HEK293 (cell line): ENCODE data around the gene SCYL1.

ENCODE experiments used
- GFI1B ChIP-seq: fragments of 450-650 bp; formaldehyde crosslinking; IDR thresholded peaks from 2 replicates; pipeline ENCODE4 v1.5.1; 2016; ENCODE audit warnings: missing biosample characterization, missing genetic modification characterization
- HOXA7 ChIP-seq: sonication (generic); formaldehyde crosslinking; IDR thresholded peaks from 2 replicates; pipeline ENCODE4 v1.8.1; 2022; ENCODE audit warnings: missing genetic modification reagents, borderline replicate concordance
- KLF10 ChIP-seq: fragments of 450-650 bp; IDR thresholded peaks from 2 replicates; pipeline ENCODE4 v1.5.1; 2018; ENCODE audit warnings: missing biosample characterization, mild to moderate bottlenecking, missing genetic modification characterization
- MEIS1 ChIP-seq: sonication (generic); formaldehyde crosslinking; IDR thresholded peaks from 2 replicates; pipeline ENCODE4 v1.8.1; 2022; ENCODE audit warnings: missing genetic modification reagents, mild to moderate bottlenecking, borderline replicate concordance
- SP2 ChIP-seq: fragments of 450-650 bp; formaldehyde crosslinking; IDR thresholded peaks from 2 replicates; pipeline ENCODE4 v1.5.1; 2016; ENCODE audit warnings: missing biosample characterization, missing genetic modification characterization
- SP3 ChIP-seq: fragments of 450-650 bp; formaldehyde crosslinking; IDR thresholded peaks from 2 replicates; pipeline ENCODE4 v1.5.1; 2016; ENCODE audit warnings: missing biosample characterization, missing genetic modification characterization
- ZBTB8A ChIP-seq: fragments of 450-650 bp; formaldehyde crosslinking; IDR thresholded peaks from 2 replicates; pipeline ENCODE4 v1.5.1; 2016; ENCODE audit warnings: missing biosample characterization, missing genetic modification characterization
- ZNF132 ChIP-seq: fragments of 450-650 bp; formaldehyde crosslinking; IDR thresholded peaks from 2 replicates; pipeline ENCODE4 v1.5.1; 2017; ENCODE audit warnings: missing biosample characterization, missing genetic modification characterization, borderline replicate concordance
- ZNF133 ChIP-seq: fragments of 450-650 bp; formaldehyde crosslinking; IDR thresholded peaks from 2 replicates; pipeline ENCODE4 v1.5.1; 2016; ENCODE audit warnings: missing biosample characterization, missing genetic modification characterization
- ZNF148 ChIP-seq: fragments of 450-650 bp; formaldehyde crosslinking; IDR thresholded peaks from 2 replicates; pipeline ENCODE4 v1.5.0; 2017; ENCODE audit warnings: missing biosample characterization, missing genetic modification characterization, borderline replicate concordance
- ZNF19 ChIP-seq: fragments of 450-650 bp; formaldehyde crosslinking; IDR thresholded peaks from 2 replicates; pipeline ENCODE4; 2016; ENCODE audit warnings: missing biosample characterization, missing genetic modification characterization, low read depth
- ZNF248 ChIP-seq: fragments of 450-650 bp; formaldehyde crosslinking; IDR thresholded peaks from 2 replicates; pipeline ENCODE4 v1.5.1; 2017; ENCODE audit warnings: missing biosample characterization, missing genetic modification characterization
- ZNF311 ChIP-seq: fragments of 450-650 bp; formaldehyde crosslinking; IDR thresholded peaks from 2 replicates; pipeline ENCODE4 v1.5.1; 2017; ENCODE audit warnings: missing biosample characterization, missing genetic modification characterization, borderline replicate concordance
- ZNF324 ChIP-seq: fragments of 450-650 bp; formaldehyde crosslinking; IDR thresholded peaks from 2 replicates; pipeline ENCODE4 v1.5.1; 2016; ENCODE audit warnings: missing biosample characterization, missing genetic modification characterization
- ZNF37A ChIP-seq: fragments of 450-650 bp; IDR thresholded peaks from 2 replicates; pipeline ENCODE4 v1.5.1; 2018; ENCODE audit warnings: missing biosample characterization, missing genetic modification characterization
- ZNF449 ChIP-seq: fragments of 450-650 bp; formaldehyde crosslinking; IDR thresholded peaks from 2 replicates; pipeline ENCODE4 v1.5.1; 2017; ENCODE audit warnings: missing biosample characterization, mild to moderate bottlenecking, missing genetic modification characterization, moderate library complexity
- ZNF510 ChIP-seq: fragments of 450-650 bp; formaldehyde crosslinking; IDR thresholded peaks from 2 replicates; pipeline ENCODE4 v1.5.1; 2018; ENCODE audit warnings: mild to moderate bottlenecking, missing genetic modification characterization, missing biosample characterization; ENCODE audit not compliant: insufficient replicate concordance
- ZNF521 ChIP-seq: fragments of 450-650 bp; formaldehyde crosslinking; IDR thresholded peaks from 2 replicates; pipeline ENCODE4 v1.5.1; 2017; ENCODE audit warnings: missing biosample characterization, mild to moderate bottlenecking, missing genetic modification characterization
- ZNF548 ChIP-seq: fragments of 450-650 bp; formaldehyde crosslinking; IDR thresholded peaks from 2 replicates; pipeline ENCODE4 v1.5.1; 2016; ENCODE audit warnings: missing biosample characterization, missing genetic modification characterization
- ZNF639 ChIP-seq: fragments of 450-650 bp; formaldehyde crosslinking; IDR thresholded peaks from 2 replicates; pipeline ENCODE4 v1.5.1; 2016; ENCODE audit warnings: missing biosample characterization, missing genetic modification characterization
- ZNF670 ChIP-seq: fragments of 450-650 bp; formaldehyde crosslinking; IDR thresholded peaks from 2 replicates; pipeline ENCODE4 v1.5.1; 2016; ENCODE audit warnings: missing biosample characterization, missing genetic modification characterization, low read depth
- ZNF692 ChIP-seq: fragments of 450-650 bp; formaldehyde crosslinking; IDR thresholded peaks from 2 replicates; pipeline ENCODE4 v1.5.1; 2016; ENCODE audit warnings: missing biosample characterization, missing genetic modification characterization
- TF ChIP-seq, protein P1 (sequence below): fragments of 450-650 bp; formaldehyde crosslinking; IDR thresholded peaks from 2 replicates; pipeline ENCODE4 v1.5.1; 2016; ENCODE audit warnings: missing biosample characterization, missing genetic modification characterization
- TF ChIP-seq, protein P2 (sequence below): fragments of 450-650 bp; formaldehyde crosslinking; IDR thresholded peaks from 2 replicates; pipeline ENCODE4 v1.5.1; 2016; ENCODE audit warnings: missing biosample characterization, missing genetic modification characterization
- TF ChIP-seq, protein P3 (sequence below): fragments of 450-650 bp; formaldehyde crosslinking; IDR thresholded peaks from 2 replicates; pipeline ENCODE4 v1.5.1; 2016; ENCODE audit warnings: missing biosample characterization, missing genetic modification characterization

SCYL1 gene

GRCh38 chr11:65572356-65573051, 47.6 kb downstream of the SCYL1 start, which contains the start of gene FAM89B (continued):
- TF ChIP-seq ZNF133, result no peak
- no peak for TF ChIP-seq ZNF148 (tag by site-specific recombination)
- TF ChIP-seq GFI1B (tag by site-specific recombination), result no peak
- no peak for TF ChIP-seq ZNF37A (tag by site-specific recombination)
- no peak for TF ChIP-seq HOXA7 (CRISPR knock-in tag)
- no peak for TF ChIP-seq ZNF19 (tag by site-specific recombination)
- TF ChIP-seq ZNF132 (tag by site-specific recombination), result no peak
- no peak for TF ChIP-seq ZNF510 (tag by site-specific recombination)
- TF ChIP-seq, protein P1, sequence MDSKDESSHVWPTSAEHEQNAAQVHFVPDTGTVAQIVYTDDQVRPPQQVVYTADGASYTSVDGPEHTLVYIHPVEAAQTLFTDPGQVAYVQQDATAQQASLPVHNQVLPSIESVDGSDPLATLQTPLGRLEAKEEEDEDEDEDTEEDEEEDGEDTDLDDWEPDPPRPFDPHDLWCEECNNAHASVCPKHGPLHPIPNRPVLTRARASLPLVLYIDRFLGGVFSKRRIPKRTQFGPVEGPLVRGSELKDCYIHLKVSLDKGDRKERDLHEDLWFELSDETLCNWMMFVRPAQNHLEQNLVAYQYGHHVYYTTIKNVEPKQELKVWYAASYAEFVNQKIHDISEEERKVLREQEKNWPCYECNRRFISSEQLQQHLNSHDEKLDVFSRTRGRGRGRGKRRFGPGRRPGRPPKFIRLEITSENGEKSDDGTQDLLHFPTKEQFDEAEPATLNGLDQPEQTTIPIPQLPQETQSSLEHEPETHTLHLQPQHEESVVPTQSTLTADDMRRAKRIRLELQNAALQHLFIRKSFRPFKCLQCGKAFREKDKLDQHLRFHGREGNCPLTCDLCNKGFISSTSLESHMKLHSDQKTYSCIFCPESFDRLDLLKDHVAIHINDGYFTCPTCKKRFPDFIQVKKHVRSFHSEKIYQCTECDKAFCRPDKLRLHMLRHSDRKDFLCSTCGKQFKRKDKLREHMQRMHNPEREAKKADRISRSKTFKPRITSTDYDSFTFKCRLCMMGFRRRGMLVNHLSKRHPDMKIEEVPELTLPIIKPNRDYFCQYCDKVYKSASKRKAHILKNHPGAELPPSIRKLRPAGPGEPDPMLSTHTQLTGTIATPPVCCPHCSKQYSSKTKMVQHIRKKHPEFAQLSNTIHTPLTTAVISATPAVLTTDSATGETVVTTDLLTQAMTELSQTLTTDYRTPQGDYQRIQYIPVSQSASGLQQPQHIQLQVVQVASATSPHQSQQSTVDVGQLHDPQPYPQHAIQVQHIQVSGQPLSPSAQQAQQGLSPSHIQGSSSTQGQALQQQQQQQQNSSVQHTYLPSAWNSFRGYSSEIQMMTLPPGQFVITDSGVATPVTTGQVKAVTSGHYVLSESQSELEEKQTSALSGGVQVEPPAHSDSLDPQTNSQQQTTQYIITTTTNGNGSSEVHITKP, result no peak; the same call in 1 of the 2 replicates
- TF ChIP-seq ZNF692, result peak; percentile 100
- TF ChIP-seq, protein P2, sequence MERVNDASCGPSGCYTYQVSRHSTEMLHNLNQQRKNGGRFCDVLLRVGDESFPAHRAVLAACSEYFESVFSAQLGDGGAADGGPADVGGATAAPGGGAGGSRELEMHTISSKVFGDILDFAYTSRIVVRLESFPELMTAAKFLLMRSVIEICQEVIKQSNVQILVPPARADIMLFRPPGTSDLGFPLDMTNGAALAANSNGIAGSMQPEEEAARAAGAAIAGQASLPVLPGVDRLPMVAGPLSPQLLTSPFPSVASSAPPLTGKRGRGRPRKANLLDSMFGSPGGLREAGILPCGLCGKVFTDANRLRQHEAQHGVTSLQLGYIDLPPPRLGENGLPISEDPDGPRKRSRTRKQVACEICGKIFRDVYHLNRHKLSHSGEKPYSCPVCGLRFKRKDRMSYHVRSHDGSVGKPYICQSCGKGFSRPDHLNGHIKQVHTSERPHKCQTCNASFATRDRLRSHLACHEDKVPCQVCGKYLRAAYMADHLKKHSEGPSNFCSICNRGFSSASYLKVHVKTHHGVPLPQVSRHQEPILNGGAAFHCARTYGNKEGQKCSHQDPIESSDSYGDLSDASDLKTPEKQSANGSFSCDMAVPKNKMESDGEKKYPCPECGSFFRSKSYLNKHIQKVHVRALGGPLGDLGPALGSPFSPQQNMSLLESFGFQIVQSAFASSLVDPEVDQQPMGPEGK (tag by site-specific recombination), result 0 out of 2 replicates have a peak, but pooled peaks have one; percentile 22
- TF ChIP-seq ZNF639 (tag by site-specific recombination), result no peak
- TF ChIP-seq, protein P3, sequence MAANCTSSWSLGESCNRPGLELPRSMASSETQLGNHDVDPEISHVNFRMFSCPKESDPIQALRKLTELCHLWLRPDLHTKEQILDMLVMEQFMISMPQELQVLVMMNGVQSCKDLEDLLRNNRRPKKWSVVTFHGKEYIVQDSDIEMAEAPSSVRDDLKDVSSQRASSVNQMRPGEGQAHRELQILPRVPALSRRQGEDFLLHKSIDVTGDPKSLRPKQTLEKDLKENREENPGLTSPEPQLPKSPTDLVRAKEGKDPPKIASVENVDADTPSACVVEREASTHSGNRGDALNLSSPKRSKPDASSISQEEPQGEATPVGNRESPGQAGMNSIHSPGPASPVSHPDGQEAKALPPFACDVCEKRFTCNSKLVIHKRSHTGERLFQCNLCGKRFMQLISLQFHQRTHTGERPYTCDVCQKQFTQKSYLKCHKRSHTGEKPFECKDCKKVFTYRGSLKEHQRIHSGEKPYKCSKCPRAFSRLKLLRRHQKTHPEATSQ (tag by site-specific recombination), result no peak
- TF ChIP-seq KLF10 (tag by site-specific recombination), result peak; percentile 78; the same call in 1 of the 2 replicates
- no peak for TF ChIP-seq ZNF670
- peak; percentile 72 for TF ChIP-seq SP3 (tag by site-specific recombination)
- TF ChIP-seq ZNF311, result no peak
- TF ChIP-seq ZNF521 (tag by site-specific recombination), result no peak
- TF ChIP-seq ZNF248 (tag by site-specific recombination), result no peak
- no peak for TF ChIP-seq MEIS1 (CRISPR knock-in tag)
- peak; percentile 46; the same call in 1 of the 2 replicates for TF ChIP-seq ZBTB8A (tag by site-specific recombination)
- TF ChIP-seq SP2 (tag by site-specific recombination), result peak; percentile 38; the same call in 1 of the 2 replicates
- TF ChIP-seq ZNF548, result no peak
- TF ChIP-seq ZNF449 (tag by site-specific recombination), result no peak
- no peak for TF ChIP-seq ZNF324 (tag by site-specific recombination)
